Transverse colon (tissue), 4 donors: ENCODE results near the gene NR0B2. TPM values are rescaled to one million over a fixed set of nuclear protein-coding genes. Genes with fewer than 3 reads are reported as not detected.

Source experiments
- DNase-seq: peaks from one replicate; pipeline ENCODE4 v3.0.0-alpha.2; 2019
- H3K27ac ChIP-seq, 4 donors: fragments of 200-600 bp; sonication (generic); 2 replicates each; pipeline ENCODE4 v1.5.1; 2016 to 2018; ENCODE audit warnings: inconsistent platforms in 4 of 4
- H3K27me3 ChIP-seq: fragments of 200-600 bp; sonication (generic); 2 replicates; pipeline ENCODE4 v1.5.1; 2017; ENCODE audit warnings: inconsistent platforms
- H3K36me3 ChIP-seq, 4 donors: fragments of 200-600 bp; sonication (generic); 2 replicates each; pipeline ENCODE4 v1.5.1; 2017 to 2019; ENCODE audit warnings: inconsistent platforms in 4 of 4
- H3K4me1 ChIP-seq, 4 donors: fragments of 200-600 bp; sonication (generic); 2 replicates each; pipeline ENCODE4 v1.5.1; 2017 to 2020; ENCODE audit warnings: inconsistent platforms in 4 of 4
- H3K4me3 ChIP-seq, 4 donors: fragments of 200-600 bp; sonication (generic); 1 replicate in 1 of 4; 2 replicates in 3 of 4; pipeline versions ENCODE4 v1.5.1 to v1.6.1; 2017 to 2019; ENCODE audit warnings: inconsistent platforms in 4 of 4
- H3K9me3 ChIP-seq, 2 donors: fragments of 200-600 bp; sonication (generic); 2 replicates each; pipeline ENCODE4 v1.5.1; 2017 to 2019; ENCODE audit warnings: inconsistent platforms in 2 of 2
- EP300 ChIP-seq: sonication (generic); formaldehyde crosslinking; IDR thresholded peaks from one replicate; pipeline ENCODE4 v1.6.1; 2017; ENCODE audit warnings: antibody characterized with exemption, low read depth
- POLR2A ChIP-seq: fragments of 450-650 bp; IDR thresholded peaks from one replicate; pipeline ENCODE4 v1.6.1; 2016; ENCODE audit warnings: antibody characterized with exemption, mild to moderate bottlenecking, moderate library complexity
- POLR2AphosphoS5 ChIP-seq, 3 donors: sonication (generic); formaldehyde crosslinking; IDR thresholded peaks; one replicate each; pipeline ENCODE4 v1.6.1; 2016; ENCODE audit warnings: antibody characterized with exemption in 3 of 3
- WGBS, 2 donors: methylation state at CpG; one replicate each; pipeline ENCODE4 v1.1.5; 2018; ENCODE audit warnings: low coverage in 1 of 2; 5-methylcytosine and 5-hydroxymethylcytosine counted together
- in situ Hi-C, 4 donors: fragments of 200-750 bp; cut with MboI; loops; one replicate each; pipeline versions ENCODE4 v1.15.0 to v1.15.1; 2017; ENCODE audit warnings: low sequenced_read_pairs in 3 of 4, low pct_ligation_motif_present in 1 of 4, low pct_unique_long_range_greater_than_20kb in 1 of 4
- intact Hi-C: fragments of 100-400 bp; cut with DNase I; formaldehyde crosslinking; loops from one replicate; pipeline ENCODE4 v1.15.1; 2023; ENCODE audit warnings: low total_unique reads
- total RNA-seq, 4 donors: library from RNA; depleted of rRNA; stranded (reverse); fragments of >200 nt; gene quantifications; one replicate each; pipeline ENCODE4 v1.1.0, GENCODE V29; 2016
- TF ChIP-seq, protein P1 (sequence below), 5 experiments: fragments of 200-600 bp in 3 of 5; fragments of 450-650 bp in 2 of 5; sonication (generic) in 3 of 5; IDR thresholded peaks; 1 replicate in 2 of 5; 2 replicates in 3 of 5; pipeline ENCODE4 v1.5.1; 2016 to 2017; ENCODE audit warnings: antibody characterized with exemption in 5 of 5, inconsistent platforms in 3 of 5, mild to moderate bottlenecking in 2 of 5, moderate library complexity in 1 of 5

The NR0B2 gene
- total RNA-seq, 4 donors from 2014 or later = 0.95 to 2.7 TPM; not detected in 2

DNA sequence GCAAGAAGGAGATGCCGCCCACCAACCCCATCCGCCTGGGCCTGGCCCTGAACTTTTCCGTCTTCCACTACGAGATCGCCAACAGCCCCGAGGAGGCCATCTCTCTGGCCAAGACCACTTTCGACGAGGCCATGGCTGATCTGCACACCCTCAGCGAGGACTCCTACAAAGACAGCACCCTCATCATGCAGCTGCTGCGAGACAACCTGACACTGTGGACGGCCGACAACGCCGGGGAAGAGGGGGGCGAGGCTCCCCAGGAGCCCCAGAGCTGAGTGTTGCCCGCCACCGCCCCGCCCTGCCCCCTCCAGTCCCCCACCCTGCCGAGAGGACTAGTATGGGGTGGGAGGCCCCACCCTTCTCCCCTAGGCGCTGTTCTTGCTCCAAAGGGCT is 50.1 kb downstream of the NR0B2 start:
- no peak for DNase-seq
- intact Hi-C loops (loop anchor here (10.0 kb wide), 1 partner anchor 139 kb away; no protein-coding TSS in a partner anchor), in situ Hi-C loops (loop anchor here in 1 of 4 donors (5.0 kb wide), 1 partner anchor 51 kb away; no protein-coding TSS in a partner anchor)
- TF ChIP-seq, protein P1, sequence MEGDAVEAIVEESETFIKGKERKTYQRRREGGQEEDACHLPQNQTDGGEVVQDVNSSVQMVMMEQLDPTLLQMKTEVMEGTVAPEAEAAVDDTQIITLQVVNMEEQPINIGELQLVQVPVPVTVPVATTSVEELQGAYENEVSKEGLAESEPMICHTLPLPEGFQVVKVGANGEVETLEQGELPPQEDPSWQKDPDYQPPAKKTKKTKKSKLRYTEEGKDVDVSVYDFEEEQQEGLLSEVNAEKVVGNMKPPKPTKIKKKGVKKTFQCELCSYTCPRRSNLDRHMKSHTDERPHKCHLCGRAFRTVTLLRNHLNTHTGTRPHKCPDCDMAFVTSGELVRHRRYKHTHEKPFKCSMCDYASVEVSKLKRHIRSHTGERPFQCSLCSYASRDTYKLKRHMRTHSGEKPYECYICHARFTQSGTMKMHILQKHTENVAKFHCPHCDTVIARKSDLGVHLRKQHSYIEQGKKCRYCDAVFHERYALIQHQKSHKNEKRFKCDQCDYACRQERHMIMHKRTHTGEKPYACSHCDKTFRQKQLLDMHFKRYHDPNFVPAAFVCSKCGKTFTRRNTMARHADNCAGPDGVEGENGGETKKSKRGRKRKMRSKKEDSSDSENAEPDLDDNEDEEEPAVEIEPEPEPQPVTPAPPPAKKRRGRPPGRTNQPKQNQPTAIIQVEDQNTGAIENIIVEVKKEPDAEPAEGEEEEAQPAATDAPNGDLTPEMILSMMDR (IDR thresholded peaks at IDR 0.05) = no peak
- TF ChIP-seq POLR2AphosphoS5 (IDR thresholded peaks at IDR 0.05) = no peak
- TF ChIP-seq EP300 = no peak
- TF ChIP-seq POLR2A = no peak
- Histone ChIP-seq H3K36me3 (no peaks in the 10 kb centered on the region), H3K27ac (peak overlapping the region; percentile 95 to 98 (median 97)), H3K27me3 (no peaks in the 10 kb centered on the region), H3K4me1 (peaks cover 4 to 36% (median 17%) of the 10 kb centered on the region in 4 donors), H3K4me3 (peak overlapping the region; percentile 10 to 76 (median 54)), H3K9me3 (no peaks in the 10 kb centered on the region)
- WGBS, 2 donors = 63% methylated on average over 17 of the region's 20 CpGs; no CpG with 5 or more reads in 1 of the 2 donors

DNA sequence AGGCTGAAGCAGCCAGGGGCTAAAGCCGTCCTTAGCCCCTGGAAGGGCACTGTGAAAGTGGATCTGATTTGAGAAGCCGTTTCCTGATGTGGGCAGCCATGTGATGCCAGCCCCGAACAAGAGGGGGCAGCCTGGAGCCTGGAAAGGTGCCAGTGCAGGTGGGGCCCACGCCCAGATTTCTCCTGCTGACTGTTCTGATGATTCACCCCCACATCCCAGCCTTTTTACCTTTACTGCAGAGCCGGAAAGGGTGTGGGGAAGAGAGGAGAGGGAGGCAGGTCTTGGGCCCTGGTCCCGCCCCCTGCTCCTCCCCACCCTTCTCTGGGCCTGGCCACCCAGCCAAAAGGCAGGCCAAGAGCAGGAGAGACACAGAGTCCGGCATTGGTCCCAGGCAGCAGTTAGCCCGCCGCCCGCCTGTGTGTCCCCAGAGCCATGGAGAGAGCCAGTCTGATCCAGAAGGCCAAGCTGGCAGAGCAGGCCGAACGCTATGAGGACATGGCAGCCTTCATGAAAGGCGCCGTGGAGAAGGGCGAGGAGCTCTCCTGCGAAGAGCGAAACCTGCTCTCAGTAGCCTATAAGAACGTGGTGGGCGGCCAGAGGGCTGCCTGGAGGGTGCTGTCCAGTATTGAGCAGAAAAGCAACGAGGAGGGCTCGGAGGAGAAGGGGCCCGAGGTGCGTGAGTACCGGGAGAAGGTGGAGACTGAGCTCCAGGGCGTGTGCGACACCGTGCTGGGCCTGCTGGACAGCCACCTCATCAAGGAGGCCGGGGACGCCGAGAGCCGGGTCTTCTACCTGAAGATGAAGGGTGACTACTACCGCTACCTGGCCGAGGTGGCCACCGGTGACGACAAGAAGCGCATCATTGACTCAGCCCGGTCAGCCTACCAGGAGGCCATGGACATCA is 50.7 kb downstream of the NR0B2 start, which contains the start of gene SFN:
TSS of gene SFN (plus strand) at position 369 of the 904 bp plus-strand sequence. CDS start at position 433, 64 bp downstream.
- Histone ChIP-seq H3K27ac (peak within 1 kb of the TSS; percentile 95 to 98 (median 97)), H3K36me3 (no peaks in the 10 kb centered on the region), H3K4me3 (peak within 1 kb of the TSS; percentile 14 to 76 (median 54)), H3K9me3 (no peaks in the 10 kb centered on the region), H3K27me3 (no peaks in the 10 kb centered on the region), H3K4me1 (peaks cover 4 to 36% (median 17%) of the 10 kb centered on the region in 4 donors)
- DNase-seq = peak; percentile 91
- intact Hi-C loops (loop anchor here (10.0 kb wide), 1 partner anchor 138 kb away; no protein-coding TSS in a partner anchor), in situ Hi-C loops (loop anchor here in 1 of 4 donors (5.0 kb wide), 1 partner anchor 51 kb away; no protein-coding TSS in a partner anchor)
- WGBS, 2 donors = 53% methylated on average over 33 of the region's 37 CpGs; no CpG with 5 or more reads in 1 of the 2 donors
- TF ChIP-seq EP300 = no peak
- peak; percentile 91 to 97 (median 95) for TF ChIP-seq POLR2AphosphoS5 (IDR thresholded peaks at IDR 0.05)
- peak; percentile 97 for TF ChIP-seq POLR2A
- TF ChIP-seq, protein P1 (IDR thresholded peaks at IDR 0.05) = peak in 4 of 5 experiments; percentile 60 to 84 (median 70)

DNA sequence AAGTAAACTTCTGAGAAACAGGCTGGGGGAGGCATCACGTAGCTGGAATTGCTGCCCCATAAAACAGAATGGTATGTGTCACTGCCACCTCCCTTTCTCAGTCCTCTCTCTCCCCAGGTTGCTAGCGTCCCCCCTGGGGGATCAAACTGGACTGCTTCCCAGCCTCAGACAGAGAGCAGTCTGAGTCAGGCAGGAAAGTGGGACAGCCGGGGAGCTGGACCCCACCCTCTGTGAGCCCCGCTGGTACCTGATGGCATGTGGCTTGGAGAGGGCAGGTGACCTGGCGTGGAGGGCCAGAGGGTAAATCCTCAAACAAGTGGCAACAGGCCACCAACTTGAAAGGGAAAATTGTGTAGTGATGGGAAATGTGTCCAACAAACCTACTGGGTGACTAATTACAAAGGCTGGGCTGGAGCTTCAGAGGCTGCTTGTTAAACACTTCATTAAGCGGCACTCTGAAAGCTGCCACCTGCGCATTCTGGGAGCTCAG is 51.8 kb downstream of the NR0B2 start:
- H3K9me3 ChIP-seq = no peaks in the 10 kb centered on the region
- intact Hi-C loops (loop anchor here (10.0 kb wide), 1 partner anchor 137 kb away; no protein-coding TSS in a partner anchor), in situ Hi-C loops (loop anchor here in 1 of 4 donors (5.0 kb wide), 1 partner anchor 50 kb away; no protein-coding TSS in a partner anchor)
- TF ChIP-seq POLR2AphosphoS5 (IDR thresholded peaks at IDR 0.05) = no peak
- TF ChIP-seq POLR2A = no peak
- no peak for TF ChIP-seq EP300
- TF ChIP-seq, protein P1 (IDR thresholded peaks at IDR 0.05) = no peak
- peaks cover 4 to 36% (median 17%) of the 10 kb centered on the region in 4 donors for H3K4me1 ChIP-seq
- peak overlapping the region; percentile 51 to 98 (median 63) for H3K27ac ChIP-seq
- H3K36me3 ChIP-seq = no peaks in the 10 kb centered on the region
- no peaks in the 10 kb centered on the region for H3K27me3 ChIP-seq
- H3K4me3 ChIP-seq = no peak overlapping the region
- DNase-seq = no peak
- 82 to 88% methylated on average over 4 to 7 of the region's 7 CpGs for WGBS, 2 donors

Other genes with a start within 250 kb of the NR0B2 start
- gene ARID1A, start 218.0 kb downstream of the NR0B2 start, total RNA-seq = 10 to 100 TPM; 43.4 to 72.0 (median 53.1) TPM
- gene PIGV, start 126.0 kb downstream of the NR0B2 start, total RNA-seq = 10 to 100 TPM; 16.1 to 32.2 (median 24.2) TPM
- 10 to 100 TPM in 3 of 4 donors, 1 to 10 TPM in 1; 4.4 to 37.3 (median 28.0) TPM for gene ZDHHC18, start 87.3 kb downstream of the NR0B2 start, total RNA-seq
- gene SFN, start 50.8 kb downstream of the NR0B2 start, total RNA-seq = 100 to 1,000 TPM in 3 of 4 donors, 10 to 100 TPM in 1; 50.2 to 197 (median 163) TPM
- gene GPN2, start 23.7 kb downstream of the NR0B2 start, total RNA-seq = 10 to 100 TPM; 14.7 to 75.2 (median 28.7) TPM
- 10 to 100 TPM in 2 of 4 donors, 1 to 10 TPM in 2; 3.2 to 35.9 (median 10.7) TPM for gene GPATCH3, start 13.5 kb downstream of the NR0B2 start, total RNA-seq
- 10 to 100 TPM; 10.8 to 39.9 (median 27.6) TPM for gene NUDC, start 7.8 kb upstream of the NR0B2 start, total RNA-seq
- gene KDF1, start 46.5 kb upstream of the NR0B2 start, total RNA-seq = 10 to 100 TPM; 11.6 to 36.2 (median 29.8) TPM
- gene TRNP1, start 79.7 kb upstream of the NR0B2 start, total RNA-seq = 1 to 10 TPM in 2 of 4 donors, under 1 TPM in 1, not detected in 1; 0.80 to 4.1 (median 2.3) TPM
- gene TENT5B, start 98.9 kb upstream of the NR0B2 start, total RNA-seq = 10 to 100 TPM in 1 of 4 donors, 1 to 10 TPM in 3; 5.2 to 22.5 (median 8.3) TPM
- 100 to 1,000 TPM in 2 of 4 donors, 10 to 100 TPM in 2; 17.9 to 140 (median 101) TPM for gene SLC9A1, start 241.2 kb upstream of the NR0B2 start, total RNA-seq